Liver (tissue), 9 donors: ENCODE results near the gene NAA40. TPM values are rescaled to one million over a fixed set of nuclear protein-coding genes. Genes with fewer than 3 reads are reported as not detected.

Experiments
- DNase-seq: peaks from one replicate; pipeline ENCODE4 v3.0.0-alpha.2; 2017; ENCODE audit warnings: low spot score
- H3K27ac ChIP-seq, 2 donors: one replicate each; pipeline ENCODE4 v1.7.0; 2013; ENCODE audit warnings: inconsistent platforms in 2 of 2, low read length in 2 of 2, control low read depth in 1 of 2, low read depth in 1 of 2, mild to moderate bottlenecking in 1 of 2
- H3K27me3 ChIP-seq, 4 donors: one replicate each; pipeline versions ENCODE4 v1.6.1 to v1.7.0; 2013; ENCODE audit warnings: low read length in 3 of 4, inconsistent platforms in 1 of 4, mild to moderate bottlenecking in 1 of 4, moderate library complexity in 1 of 4; ENCODE audit not compliant: control insufficient read depth in 4 of 4, insufficient read depth in 4 of 4
- H3K36me3 ChIP-seq, 4 donors: one replicate each; pipeline versions ENCODE4 v1.6.1 to v1.7.0; 2013; ENCODE audit warnings: low read length in 3 of 4, mild to moderate bottlenecking in 3 of 4, low read depth in 1 of 4, moderate library complexity in 1 of 4; ENCODE audit not compliant: control insufficient read depth in 4 of 4, insufficient read depth in 3 of 4
- H3K4me1 ChIP-seq, 4 donors: one replicate each; pipeline versions ENCODE4 v1.6.1 to v1.7.0; 2013; ENCODE audit warnings: low read length in 3 of 4, mild to moderate bottlenecking in 3 of 4, moderate library complexity in 1 of 4; ENCODE audit not compliant: control insufficient read depth in 4 of 4, insufficient read depth in 4 of 4
- H3K4me3 ChIP-seq, 3 donors: one replicate each; pipeline versions ENCODE4 v1.6.1 to v1.7.0; 2013; ENCODE audit warnings: low read length in 3 of 3, control low read depth in 1 of 3, low read depth in 1 of 3, mild to moderate bottlenecking in 1 of 3
- H3K9ac ChIP-seq, 2 donors: one replicate each; pipeline ENCODE4 v1.7.0; 2013; ENCODE audit warnings: low read length in 2 of 2, mild to moderate bottlenecking in 2 of 2, moderate library complexity in 2 of 2, control low read depth in 1 of 2, low read depth in 1 of 2
- H3K9me3 ChIP-seq, 4 donors: one replicate each; pipeline versions ENCODE4 v1.6.1 to v1.7.0; 2013; ENCODE audit warnings: low read length in 3 of 4; ENCODE audit not compliant: control insufficient read depth in 4 of 4
- EGR1 ChIP-seq, 2 donors: IDR thresholded peaks; 2 replicates each; pipeline ENCODE4 v1.6.1; 2016 to 2018; ENCODE audit warnings: antibody characterized with exemption in 2 of 2, low read depth in 2 of 2
- FOXA2 ChIP-seq: IDR thresholded peaks from 2 replicates; pipeline ENCODE4 v1.6.1; 2016; ENCODE audit warnings: antibody characterized with exemption
- HNF4A ChIP-seq, 2 donors: conservative IDR thresholded peaks; 2 replicates each; pipeline ENCODE4 v1.6.1; 2016; ENCODE audit warnings: antibody characterized with exemption in 2 of 2, mild to moderate bottlenecking in 2 of 2
- JUND ChIP-seq, 2 donors: IDR thresholded peaks; 2 replicates each; pipeline ENCODE4 v1.6.1; 2016; ENCODE audit warnings: antibody characterized with exemption in 2 of 2
- NR2F2 ChIP-seq: IDR thresholded peaks from 2 replicates; pipeline ENCODE4 v1.6.1; 2016; ENCODE audit warnings: antibody characterized with exemption
- RAD21 ChIP-seq, 2 donors: IDR thresholded peaks; 2 replicates each; pipeline ENCODE4 v1.6.1; 2016; ENCODE audit warnings: antibody characterized with exemption in 2 of 2, mild to moderate bottlenecking in 2 of 2
- RXRA ChIP-seq, 2 donors: IDR thresholded peaks; 2 replicates each; pipeline ENCODE4 v1.6.1; 2017 to 2018; ENCODE audit warnings: antibody characterized with exemption in 2 of 2, mild to moderate bottlenecking in 1 of 2
- SP1 ChIP-seq: IDR thresholded peaks from 2 replicates; pipeline ENCODE4 v1.6.1; 2018; ENCODE audit warnings: antibody characterized with exemption, mild to moderate bottlenecking
- WGBS: extraction: QIAGEN DNeasy Blood & Tissue Kit; methylation state at CpG from one replicate; pipeline ENCODE4 v1.1.7; 2013; 5-methylcytosine and 5-hydroxymethylcytosine counted together
- polyA plus RNA-seq, 2 donors: library from polyadenylated mRNA; stranded (reverse) in 1 of 2; unstranded in 1 of 2; fragments of 200-250 nt in 1 of 2; fragments of >200 nt in 1 of 2; fragmentation: Nextera tagmentation in 1 of 2; extraction: Ambion mirVana in 1 of 2; gene quantifications; one replicate each; pipeline versions ENCODE4 v1.2.1 to v1.2.3, GENCODE V29; 2013 to 2015
- total RNA-seq, 2 donors: library from RNA; depleted of rRNA; stranded (reverse); fragments of >200 nt; gene quantifications; one replicate each; pipeline ENCODE4 v1.2.3, GENCODE V29; 2014
- TF ChIP-seq, protein P1 (sequence below): IDR thresholded peaks from 2 replicates; pipeline ENCODE4 v1.6.1; 2016; ENCODE audit warnings: antibody characterized with exemption, mild to moderate bottlenecking
- TF ChIP-seq, protein P2 (sequence below): IDR thresholded peaks from 2 replicates; pipeline ENCODE4 v1.6.1; 2016; ENCODE audit warnings: antibody characterized with exemption
- TF ChIP-seq, protein P3 (sequence below): fragments of 150-350 bp; IDR thresholded peaks from 2 replicates; pipeline ENCODE4 v1.5.1; 2017; ENCODE audit warnings: improper control_type of control experiment, low read depth, low read length; ENCODE audit not compliant: missing input control
- TF ChIP-seq, protein P4 (sequence below): IDR thresholded peaks from 2 replicates; pipeline ENCODE4 v1.6.1; 2016; ENCODE audit warnings: antibody characterized with exemption
- donor health status: healthy.
- donor health status: healthy.
- donor health status: healthy.
- donor health status: healthy.
- donor health status: healthy.

Gene NAA40
- total and polyA plus RNA-seq, 4 donors, result 3.0 to 7.3 (median 4.7) TPM

DNA sequence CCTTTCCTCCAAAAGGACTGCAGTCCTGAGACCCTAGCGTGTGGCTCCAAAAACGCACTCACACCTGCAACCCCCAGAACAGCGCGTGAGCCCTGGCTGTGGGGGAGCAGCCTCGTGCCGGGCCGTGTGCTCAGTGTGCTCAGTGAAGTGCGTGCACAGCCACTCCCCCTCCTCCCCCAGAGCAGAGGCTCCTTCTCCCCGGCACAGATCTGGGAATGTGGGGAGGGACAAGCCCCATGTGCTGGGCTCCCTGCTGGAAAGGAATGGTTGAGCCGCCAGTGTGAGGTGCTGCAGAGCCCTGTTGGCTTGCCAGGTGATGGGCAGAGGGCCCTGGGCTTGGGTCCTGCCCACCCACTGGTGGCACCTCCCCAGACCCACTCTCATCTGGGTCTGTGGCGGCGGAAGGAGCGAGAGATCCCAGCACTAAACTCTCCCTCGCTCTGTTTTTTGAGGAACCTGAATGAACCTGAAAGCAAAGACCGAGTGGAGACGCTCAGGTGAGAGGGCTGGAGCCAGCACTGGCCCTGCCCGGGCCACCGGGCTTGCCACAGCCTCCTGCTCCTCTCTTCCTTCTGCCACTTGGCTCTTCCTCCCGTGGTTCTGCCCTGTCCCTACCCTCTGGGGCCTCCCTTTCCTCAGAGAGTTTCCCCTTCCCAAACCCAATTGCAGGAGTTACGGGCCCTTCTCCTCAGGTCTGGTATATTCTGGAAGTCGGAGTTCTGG lies 30.8 kb upstream of the NAA40 start:
- H3K36me3 ChIP-seq, result peaks cover 13 to 42% (median 31%) of the 10 kb centered on the region in 4 donors
- no peaks in the 10 kb centered on the region for H3K9me3 ChIP-seq
- TF ChIP-seq, protein P1, sequence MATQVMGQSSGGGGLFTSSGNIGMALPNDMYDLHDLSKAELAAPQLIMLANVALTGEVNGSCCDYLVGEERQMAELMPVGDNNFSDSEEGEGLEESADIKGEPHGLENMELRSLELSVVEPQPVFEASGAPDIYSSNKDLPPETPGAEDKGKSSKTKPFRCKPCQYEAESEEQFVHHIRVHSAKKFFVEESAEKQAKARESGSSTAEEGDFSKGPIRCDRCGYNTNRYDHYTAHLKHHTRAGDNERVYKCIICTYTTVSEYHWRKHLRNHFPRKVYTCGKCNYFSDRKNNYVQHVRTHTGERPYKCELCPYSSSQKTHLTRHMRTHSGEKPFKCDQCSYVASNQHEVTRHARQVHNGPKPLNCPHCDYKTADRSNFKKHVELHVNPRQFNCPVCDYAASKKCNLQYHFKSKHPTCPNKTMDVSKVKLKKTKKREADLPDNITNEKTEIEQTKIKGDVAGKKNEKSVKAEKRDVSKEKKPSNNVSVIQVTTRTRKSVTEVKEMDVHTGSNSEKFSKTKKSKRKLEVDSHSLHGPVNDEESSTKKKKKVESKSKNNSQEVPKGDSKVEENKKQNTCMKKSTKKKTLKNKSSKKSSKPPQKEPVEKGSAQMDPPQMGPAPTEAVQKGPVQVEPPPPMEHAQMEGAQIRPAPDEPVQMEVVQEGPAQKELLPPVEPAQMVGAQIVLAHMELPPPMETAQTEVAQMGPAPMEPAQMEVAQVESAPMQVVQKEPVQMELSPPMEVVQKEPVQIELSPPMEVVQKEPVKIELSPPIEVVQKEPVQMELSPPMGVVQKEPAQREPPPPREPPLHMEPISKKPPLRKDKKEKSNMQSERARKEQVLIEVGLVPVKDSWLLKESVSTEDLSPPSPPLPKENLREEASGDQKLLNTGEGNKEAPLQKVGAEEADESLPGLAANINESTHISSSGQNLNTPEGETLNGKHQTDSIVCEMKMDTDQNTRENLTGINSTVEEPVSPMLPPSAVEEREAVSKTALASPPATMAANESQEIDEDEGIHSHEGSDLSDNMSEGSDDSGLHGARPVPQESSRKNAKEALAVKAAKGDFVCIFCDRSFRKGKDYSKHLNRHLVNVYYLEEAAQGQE, result no peak
- TF ChIP-seq, protein P2, sequence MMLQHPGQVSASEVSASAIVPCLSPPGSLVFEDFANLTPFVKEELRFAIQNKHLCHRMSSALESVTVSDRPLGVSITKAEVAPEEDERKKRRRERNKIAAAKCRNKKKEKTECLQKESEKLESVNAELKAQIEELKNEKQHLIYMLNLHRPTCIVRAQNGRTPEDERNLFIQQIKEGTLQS, result no peak
- no peak for TF ChIP-seq JUND (IDR thresholded peaks at IDR 0.05)
- TF ChIP-seq, protein P3, sequence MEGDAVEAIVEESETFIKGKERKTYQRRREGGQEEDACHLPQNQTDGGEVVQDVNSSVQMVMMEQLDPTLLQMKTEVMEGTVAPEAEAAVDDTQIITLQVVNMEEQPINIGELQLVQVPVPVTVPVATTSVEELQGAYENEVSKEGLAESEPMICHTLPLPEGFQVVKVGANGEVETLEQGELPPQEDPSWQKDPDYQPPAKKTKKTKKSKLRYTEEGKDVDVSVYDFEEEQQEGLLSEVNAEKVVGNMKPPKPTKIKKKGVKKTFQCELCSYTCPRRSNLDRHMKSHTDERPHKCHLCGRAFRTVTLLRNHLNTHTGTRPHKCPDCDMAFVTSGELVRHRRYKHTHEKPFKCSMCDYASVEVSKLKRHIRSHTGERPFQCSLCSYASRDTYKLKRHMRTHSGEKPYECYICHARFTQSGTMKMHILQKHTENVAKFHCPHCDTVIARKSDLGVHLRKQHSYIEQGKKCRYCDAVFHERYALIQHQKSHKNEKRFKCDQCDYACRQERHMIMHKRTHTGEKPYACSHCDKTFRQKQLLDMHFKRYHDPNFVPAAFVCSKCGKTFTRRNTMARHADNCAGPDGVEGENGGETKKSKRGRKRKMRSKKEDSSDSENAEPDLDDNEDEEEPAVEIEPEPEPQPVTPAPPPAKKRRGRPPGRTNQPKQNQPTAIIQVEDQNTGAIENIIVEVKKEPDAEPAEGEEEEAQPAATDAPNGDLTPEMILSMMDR, result no peak
- TF ChIP-seq RXRA (IDR thresholded peaks at IDR 0.05), result no peak
- no peak for TF ChIP-seq FOXA2
- H3K27ac ChIP-seq, result no peak overlapping the region
- peaks cover 0 to 5% (median 0%) of the 10 kb centered on the region in 4 donors for H3K4me1 ChIP-seq
- 93% methylated on average over 21 of the region's 21 CpGs for WGBS
- no peak overlapping the region for H3K9ac ChIP-seq
- no peak for DNase-seq
- H3K4me3 ChIP-seq, result no peak overlapping the region
- no peaks in the 10 kb centered on the region for H3K27me3 ChIP-seq

DNA sequence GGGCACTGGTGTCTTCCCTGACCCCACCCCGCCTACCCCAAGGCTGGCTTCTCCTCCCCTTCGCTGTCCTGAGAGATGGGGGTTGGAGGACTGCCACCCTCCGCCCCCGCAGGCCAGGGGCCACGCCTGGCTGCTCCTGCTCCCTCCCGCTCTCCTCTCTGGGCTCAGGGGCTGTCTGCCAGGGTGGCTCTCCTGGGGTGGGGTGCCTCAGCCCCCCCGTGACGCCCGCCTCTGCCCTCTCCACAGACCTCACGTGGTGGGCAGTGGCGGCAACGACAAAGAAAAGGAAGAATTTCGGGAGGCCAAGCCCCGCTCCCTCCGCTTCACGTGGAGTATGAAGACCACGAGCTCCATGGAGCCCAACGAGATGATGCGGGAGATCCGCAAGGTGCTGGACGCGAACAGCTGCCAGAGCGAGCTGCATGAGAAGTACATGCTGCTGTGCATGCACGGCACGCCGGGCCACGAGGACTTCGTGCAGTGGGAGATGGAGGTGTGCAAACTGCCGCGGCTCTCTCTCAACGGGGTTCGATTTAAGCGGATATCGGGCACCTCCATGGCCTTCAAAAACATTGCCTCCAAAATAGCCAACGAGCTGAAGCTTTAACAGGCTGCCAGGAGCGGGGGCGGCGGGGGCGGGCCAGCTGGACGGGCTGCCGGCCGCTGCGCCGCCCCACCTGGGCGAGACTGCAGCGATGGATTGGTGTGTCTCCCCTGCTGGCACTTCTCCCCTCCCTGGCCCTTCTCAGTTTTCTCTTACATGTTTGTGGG lies 30.0 kb upstream of the NAA40 start:
- H3K9me3 ChIP-seq, result no peaks in the 10 kb centered on the region
- H3K4me3 ChIP-seq, result no peak overlapping the region
- peaks cover 0 to 5% (median 0%) of the 10 kb centered on the region in 4 donors for H3K4me1 ChIP-seq
- H3K27me3 ChIP-seq, result no peaks in the 10 kb centered on the region
- TF ChIP-seq RAD21 (IDR thresholded peaks at IDR 0.05) (no peak), EGR1 (IDR thresholded peaks at IDR 0.05; ENCODE audit: low read depth in 2 of 2) (no peak), FOXA2 (no peak), SP1 (no peak), RXRA (IDR thresholded peaks at IDR 0.05) (no peak), HNF4A (conservative IDR thresholded peaks at IDR 0.05) (no peak), JUND (IDR thresholded peaks at IDR 0.05) (no peak), NR2F2 (no peak)
- TF ChIP-seq, protein P3, result no peak
- TF ChIP-seq, protein P4, sequence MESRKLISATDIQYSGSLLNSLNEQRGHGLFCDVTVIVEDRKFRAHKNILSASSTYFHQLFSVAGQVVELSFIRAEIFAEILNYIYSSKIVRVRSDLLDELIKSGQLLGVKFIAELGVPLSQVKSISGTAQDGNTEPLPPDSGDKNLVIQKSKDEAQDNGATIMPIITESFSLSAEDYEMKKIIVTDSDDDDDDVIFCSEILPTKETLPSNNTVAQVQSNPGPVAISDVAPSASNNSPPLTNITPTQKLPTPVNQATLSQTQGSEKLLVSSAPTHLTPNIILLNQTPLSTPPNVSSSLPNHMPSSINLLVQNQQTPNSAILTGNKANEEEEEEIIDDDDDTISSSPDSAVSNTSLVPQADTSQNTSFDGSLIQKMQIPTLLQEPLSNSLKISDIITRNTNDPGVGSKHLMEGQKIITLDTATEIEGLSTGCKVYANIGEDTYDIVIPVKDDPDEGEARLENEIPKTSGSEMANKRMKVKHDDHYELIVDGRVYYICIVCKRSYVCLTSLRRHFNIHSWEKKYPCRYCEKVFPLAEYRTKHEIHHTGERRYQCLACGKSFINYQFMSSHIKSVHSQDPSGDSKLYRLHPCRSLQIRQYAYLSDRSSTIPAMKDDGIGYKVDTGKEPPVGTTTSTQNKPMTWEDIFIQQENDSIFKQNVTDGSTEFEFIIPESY, result no peak
- TF ChIP-seq, protein P1, result no peak
- DNase-seq, result no peak
- H3K9ac ChIP-seq, result no peak overlapping the region
- 93% methylated on average over 46 of the region's 46 CpGs for WGBS
- no peak overlapping the region for H3K27ac ChIP-seq
- peaks cover 10 to 34% (median 23%) of the 10 kb centered on the region in 4 donors for H3K36me3 ChIP-seq
